HEK293 (cell line): ENCODE measurements around the gene RGS6.

Experiments used
- CTCF ChIA-PET: fragments of 350-600 bp; formaldehyde crosslinking; extraction: SDS; loops from one replicate; lab custom pipeline; 2021; ENCODE audit warnings: antibody characterized with exemption; lab: Yijun Ruan, JAX
- POLR2A ChIA-PET: fragments of 300-600 bp; formaldehyde crosslinking; extraction: SDS; loops from one replicate; lab custom pipeline; 2020; ENCODE audit warnings: antibody characterized with exemption, inconsistent platforms; lab: Yijun Ruan, JAX
- H3K27ac ChIP-seq: fragments of 200-500 bp; sonication (Bioruptor generic); 2 replicates; pipeline ENCODE4 v1.5.1; 2014; ENCODE audit warnings: low read depth, low read length, control low read depth, inconsistent platforms; ENCODE audit errors: extremely low read depth
- H3K36me3 ChIP-seq, 2 experiments: fragments of 200-500 bp in 1 of 2; sonication (Bioruptor generic) in 1 of 2; 1 replicate in 1 of 2; 2 replicates in 1 of 2; pipeline ENCODE4 v1.5.1; 2014 to 2017; ENCODE audit warnings: inconsistent platforms in 2 of 2, low read length in 2 of 2; ENCODE audit not compliant: control insufficient read depth in 2 of 2, insufficient read depth in 1 of 2
- H3K4me1 ChIP-seq: fragments of 200-500 bp; sonication (Bioruptor generic); 2 replicates; pipeline ENCODE4 v1.5.1; 2014; ENCODE audit warnings: mild to moderate bottlenecking, low read length, inconsistent platforms; ENCODE audit not compliant: control insufficient read depth, insufficient read depth
- H3K4me3 ChIP-seq: 2 replicates; pipeline ENCODE4 v1.5.1; 2011; ENCODE audit warnings: low read depth, mild to moderate bottlenecking, control low read depth, low read length, moderate library complexity
- H3K9me3 ChIP-seq: fragments of 200-500 bp; sonication (Bioruptor generic); 2 replicates; pipeline ENCODE4 v1.5.1; 2014; ENCODE audit warnings: low read depth, low read length, inconsistent platforms; ENCODE audit not compliant: control insufficient read depth, insufficient read depth
- HOXC10 ChIP-seq: sonication (generic); formaldehyde crosslinking; IDR thresholded peaks from 2 replicates; pipeline ENCODE4 v1.8.1; 2023; ENCODE audit warnings: mild to moderate bottlenecking, missing genetic modification reagents
- KLF8 ChIP-seq: fragments of 450-650 bp; formaldehyde crosslinking; IDR thresholded peaks from 2 replicates; pipeline ENCODE4 v1.5.1; 2016; ENCODE audit warnings: missing biosample characterization, missing genetic modification characterization
- KLF9 ChIP-seq: fragments of 450-650 bp; formaldehyde crosslinking; IDR thresholded peaks from 2 replicates; pipeline ENCODE4 v1.5.1; 2016; ENCODE audit warnings: missing biosample characterization, missing genetic modification characterization, low read depth
- PRDM2 ChIP-seq: fragments of 450-650 bp; formaldehyde crosslinking; IDR thresholded peaks from 2 replicates; pipeline ENCODE4 v1.5.1; 2016; ENCODE audit warnings: missing biosample characterization, missing genetic modification characterization, borderline replicate concordance
- PRDM6 ChIP-seq: fragments of 450-650 bp; formaldehyde crosslinking; IDR thresholded peaks from 2 replicates; pipeline ENCODE4 v1.5.1; 2017; ENCODE audit warnings: missing biosample characterization, missing genetic modification characterization
- SP7 ChIP-seq: fragments of 450-650 bp; formaldehyde crosslinking; IDR thresholded peaks from 2 replicates; pipeline ENCODE4 v1.5.1; 2016; ENCODE audit warnings: missing biosample characterization, missing genetic modification characterization
- YY2 ChIP-seq: fragments of 450-650 bp; formaldehyde crosslinking; IDR thresholded peaks from 2 replicates; pipeline ENCODE4 v1.5.1; 2016; ENCODE audit warnings: missing biosample characterization, missing genetic modification characterization
- ZBTB20 ChIP-seq: fragments of 450-650 bp; formaldehyde crosslinking; IDR thresholded peaks from 2 replicates; pipeline ENCODE4 v1.5.1; 2016; ENCODE audit warnings: missing biosample characterization, missing genetic modification characterization
- ZFP41 ChIP-seq: fragments of 450-650 bp; formaldehyde crosslinking; IDR thresholded peaks from 2 replicates; pipeline ENCODE4 v1.5.1; 2016; ENCODE audit warnings: missing biosample characterization, missing genetic modification characterization, borderline replicate concordance
- ZNF148 ChIP-seq: fragments of 450-650 bp; formaldehyde crosslinking; IDR thresholded peaks from 2 replicates; pipeline ENCODE4 v1.5.0; 2017; ENCODE audit warnings: missing biosample characterization, missing genetic modification characterization, borderline replicate concordance
- ZNF184 ChIP-seq: fragments of 450-650 bp; IDR thresholded peaks from 2 replicates; pipeline ENCODE4 v1.5.1; 2018; ENCODE audit warnings: missing biosample characterization, mild to moderate bottlenecking, missing genetic modification characterization
- ZNF404 ChIP-seq: fragments of 450-650 bp; formaldehyde crosslinking; IDR thresholded peaks from 2 replicates; pipeline ENCODE4 v1.5.1; 2017; ENCODE audit warnings: missing biosample characterization, missing genetic modification characterization
- ZNF571 ChIP-seq: fragments of 450-650 bp; formaldehyde crosslinking; IDR thresholded peaks from 2 replicates; pipeline ENCODE4 v1.5.0; 2017; ENCODE audit warnings: missing biosample characterization, missing genetic modification characterization
- ZNF610 ChIP-seq: fragments of 450-650 bp; formaldehyde crosslinking; IDR thresholded peaks from 2 replicates; pipeline ENCODE4 v1.5.1; 2016; ENCODE audit warnings: missing biosample characterization, missing genetic modification characterization, borderline replicate concordance
- ZNF654 ChIP-seq: fragments of 450-650 bp; formaldehyde crosslinking; IDR thresholded peaks from 2 replicates; pipeline ENCODE4 v1.5.1; 2016; ENCODE audit warnings: low read depth, missing biosample characterization, missing genetic modification characterization
- ZNF692 ChIP-seq: fragments of 450-650 bp; formaldehyde crosslinking; IDR thresholded peaks from 2 replicates; pipeline ENCODE4 v1.5.1; 2016; ENCODE audit warnings: missing biosample characterization, missing genetic modification characterization
- ZNF777 ChIP-seq: fragments of 450-650 bp; formaldehyde crosslinking; IDR thresholded peaks from 2 replicates; pipeline ENCODE4 v1.5.1; 2017; ENCODE audit warnings: missing biosample characterization, missing genetic modification characterization, borderline replicate concordance
- ZNF791 ChIP-seq: fragments of 450-650 bp; formaldehyde crosslinking; IDR thresholded peaks from 2 replicates; pipeline ENCODE4 v1.5.1; 2016; ENCODE audit warnings: missing biosample characterization, missing genetic modification characterization
- ZNF792 ChIP-seq: fragments of 450-650 bp; formaldehyde crosslinking; IDR thresholded peaks from 2 replicates; pipeline ENCODE4 v1.5.1; 2016; ENCODE audit warnings: missing biosample characterization, missing genetic modification characterization
- ZNF843 ChIP-seq: fragments of 450-650 bp; formaldehyde crosslinking; IDR thresholded peaks from 2 replicates; pipeline ENCODE4 v1.5.1; 2016; ENCODE audit warnings: missing biosample characterization, missing genetic modification characterization

RGS6 gene

GRCh38 chr14:71967704-71968103 lies 35.5 kb downstream of the RGS6 start:
- no peak for TF ChIP-seq ZNF843
- no peak for TF ChIP-seq ZNF777 (tag by site-specific recombination)
- no peak for TF ChIP-seq HOXC10 (CRISPR knock-in tag)
- no peak for TF ChIP-seq KLF8 (tag by site-specific recombination)
- no peak for TF ChIP-seq ZFP41 (tag by site-specific recombination)
- no peak for TF ChIP-seq ZNF610 (tag by site-specific recombination)
- no peak for TF ChIP-seq ZBTB20 (tag by site-specific recombination)
- no peak for TF ChIP-seq ZNF404 (tag by site-specific recombination)
- TF ChIP-seq ZNF792: no peak
- TF ChIP-seq KLF9: no peak
- no peak for TF ChIP-seq ZNF692 (tag by site-specific recombination)
- no peak for TF ChIP-seq ZNF654
- TF ChIP-seq ZNF184: no peak
- TF ChIP-seq PRDM2: no peak
- no peak for TF ChIP-seq SP7 (tag by site-specific recombination)
- no peak for TF ChIP-seq PRDM6 (tag by site-specific recombination)
- TF ChIP-seq YY2 (tag by site-specific recombination): no peak
- no peak for TF ChIP-seq ZNF791 (tag by site-specific recombination)
- TF ChIP-seq ZNF148 (tag by site-specific recombination): no peak
- no peak for TF ChIP-seq ZNF571 (tag by site-specific recombination)
- H3K9me3 ChIP-seq: no peaks in the 10 kb centered on the region
- no peak overlapping the region for H3K27ac ChIP-seq
- CTCF ChIA-PET: interaction anchor here (0.6 kb wide), 1 partner anchor 54 kb away, joined by 5 read pairs; no protein-coding TSS in a partner anchor
- H3K4me1 ChIP-seq: no peaks in the 10 kb centered on the region
- no peaks in the 10 kb centered on the region for H3K36me3 ChIP-seq
- H3K4me3 ChIP-seq: no peak overlapping the region
- POLR2A ChIA-PET: no interaction called here
